Renal cortex interstitium (tissue), 11 donors: ENCODE results near the gene MSH3. TPM values are rescaled to one million over a fixed set of nuclear protein-coding genes. Genes with fewer than 3 reads are reported as not detected.
"Not testable (repeated sequence)": the region's sequence is repeated elsewhere in the genome, so short reads cannot be mapped to it uniquely, and the experiment has no call there.

ENCODE experiments used
- DNase-seq, 11 donors: peaks; one replicate each; pipeline ENCODE4 v3.0.0-alpha.2; 2013; ENCODE audit warnings: low read depth in 9 of 11, low spot score in 4 of 11; ENCODE audit errors: extremely low read depth in 1 of 11
- polyA plus RNA-seq, 3 donors: library from polyadenylated mRNA; unstranded; fragments of 120-200 nt; gene quantifications; one replicate each; pipeline ENCODE4 v1.2.1, GENCODE V29; 2013; ENCODE audit not compliant: insufficient read length in 3 of 3

MSH3 gene
- polyA plus RNA-seq, 3 donors: 21.5 to 25.7 (median 23.8) TPM

GRCh38 chr5:80864706-80865435 is 210.4 kb downstream of the MSH3 start:
- no peak for DNase-seq

DNA sequence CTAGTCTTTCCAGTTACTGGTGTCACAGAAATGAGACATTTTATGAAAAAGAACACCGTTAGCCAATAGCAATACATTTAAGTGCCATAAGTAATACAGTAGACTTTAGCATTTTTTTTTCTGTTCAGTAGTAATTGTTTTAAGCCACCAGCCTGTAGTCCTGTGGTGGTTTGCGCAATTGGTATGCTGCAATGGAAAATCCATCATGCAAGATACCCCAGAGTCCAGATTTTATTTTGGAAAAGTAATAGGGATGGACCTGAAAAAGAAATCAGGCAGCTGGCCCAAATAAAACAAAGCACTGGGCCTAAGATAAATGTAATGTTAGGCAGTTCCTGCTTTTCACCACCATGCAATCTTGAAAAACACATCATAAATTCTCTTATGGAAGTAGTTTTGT is 211.1 kb downstream of the MSH3 start:
- no peak for DNase-seq

DNA sequence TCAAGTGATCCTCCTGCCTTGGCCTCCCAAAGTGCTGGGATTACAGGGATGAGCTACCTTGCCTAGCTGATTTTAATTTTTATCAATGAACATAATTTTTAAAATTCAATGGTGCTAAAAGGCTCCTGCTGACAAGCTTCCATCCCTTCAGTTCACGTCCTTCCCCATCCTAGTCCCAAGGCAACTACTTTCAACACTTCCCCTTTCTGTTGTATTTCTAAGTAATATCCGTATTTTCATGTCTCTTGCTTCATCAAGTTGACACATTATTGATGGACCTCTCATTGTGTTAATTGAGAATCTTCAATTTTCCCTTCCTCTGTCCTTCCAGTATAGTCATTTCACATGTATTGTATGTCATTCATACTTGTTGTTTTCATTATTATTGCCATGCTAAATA is 211.9 kb downstream of the MSH3 start:
- DNase-seq: no peak

DNA sequence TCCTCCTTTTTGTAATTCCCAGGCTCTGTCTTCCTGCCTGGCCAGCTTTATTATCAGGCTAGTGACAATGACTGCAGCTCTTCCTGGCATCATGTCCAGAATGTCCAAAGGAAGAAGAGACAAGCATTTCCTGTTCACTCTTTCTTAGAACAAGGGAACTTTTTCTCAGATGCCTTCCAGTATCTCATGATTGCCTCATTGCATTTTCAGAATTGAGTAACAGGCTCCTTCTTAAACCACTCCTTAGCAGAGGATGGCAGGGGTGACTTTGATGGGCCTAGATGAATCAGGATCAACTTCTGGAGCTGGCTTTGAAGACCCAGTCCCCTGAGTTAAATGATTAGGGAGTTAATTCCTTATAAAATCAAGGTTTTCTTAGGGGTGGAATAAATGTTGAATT is 212.8 kb downstream of the MSH3 start:
- no peak for DNase-seq

DNA sequence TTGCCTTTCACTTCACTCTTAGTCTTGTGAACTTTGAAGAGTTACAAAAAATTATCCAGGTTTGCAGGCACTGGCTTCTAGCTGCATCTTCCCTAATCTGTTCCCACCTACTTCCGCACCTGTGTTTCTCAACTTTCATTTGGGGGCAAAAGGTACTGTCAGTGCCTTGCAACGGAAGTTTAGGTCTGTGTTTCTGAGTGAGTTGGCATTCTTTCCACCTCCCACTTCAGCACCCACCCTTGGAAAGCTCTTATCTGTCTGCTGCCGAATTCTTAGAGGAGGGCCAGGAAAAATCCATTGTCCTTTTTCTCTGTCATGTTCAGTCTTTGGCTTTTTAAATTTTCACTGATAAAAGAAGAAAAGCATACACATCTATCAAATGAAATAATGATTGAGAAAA is 216.0 kb downstream of the MSH3 start:
- no peak for DNase-seq

DNA sequence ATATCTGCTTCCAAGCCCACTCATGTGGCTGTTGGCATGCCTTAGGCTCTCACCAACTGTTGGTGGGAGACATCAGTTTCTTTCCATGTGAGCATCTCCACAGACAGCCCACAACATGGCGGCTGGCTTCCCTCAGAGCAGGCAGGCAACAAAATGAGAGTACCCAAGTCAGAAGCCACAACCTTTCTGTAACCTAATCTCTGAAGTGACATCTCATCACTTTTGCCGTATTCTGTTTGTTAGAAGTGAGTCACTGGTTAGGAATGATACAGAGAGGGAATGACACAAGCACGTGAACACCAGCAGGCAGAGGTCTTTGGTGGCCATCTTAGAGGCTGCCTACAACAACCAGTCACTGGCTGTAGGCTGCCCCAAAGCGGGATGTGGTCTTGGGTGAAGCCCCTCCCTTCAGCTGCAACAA is 217.1 kb downstream of the MSH3 start:
- DNase-seq: no peak

GRCh38 chr5:80874162-80874561 is 219.7 kb downstream of the MSH3 start:
- DNase-seq: no peak

DNA sequence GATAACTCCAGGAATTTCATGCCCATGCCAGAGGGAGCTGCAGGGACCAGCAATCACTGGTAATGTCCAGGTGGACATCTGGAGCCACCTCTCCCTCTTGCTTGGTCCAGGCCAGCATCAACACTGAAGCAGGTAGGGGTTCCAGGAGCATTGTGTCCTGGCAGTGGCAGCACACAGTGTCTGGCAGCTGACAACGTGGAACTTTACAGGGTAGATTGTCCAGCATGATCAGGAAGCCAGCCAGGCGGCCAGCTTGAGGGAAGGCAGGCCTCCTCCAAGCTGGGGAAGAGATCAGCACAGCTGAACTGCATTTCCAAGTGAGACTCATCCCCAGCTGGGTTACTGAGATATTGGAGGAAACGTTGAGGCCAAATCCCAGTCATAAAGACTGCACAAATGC is 223.1 kb downstream of the MSH3 start:
- no peak for DNase-seq

- DNase-seq: no peak
Measured at GRCh38 chr5:80881726-80882125, 227.3 kb downstream of the MSH3 start.

DNA sequence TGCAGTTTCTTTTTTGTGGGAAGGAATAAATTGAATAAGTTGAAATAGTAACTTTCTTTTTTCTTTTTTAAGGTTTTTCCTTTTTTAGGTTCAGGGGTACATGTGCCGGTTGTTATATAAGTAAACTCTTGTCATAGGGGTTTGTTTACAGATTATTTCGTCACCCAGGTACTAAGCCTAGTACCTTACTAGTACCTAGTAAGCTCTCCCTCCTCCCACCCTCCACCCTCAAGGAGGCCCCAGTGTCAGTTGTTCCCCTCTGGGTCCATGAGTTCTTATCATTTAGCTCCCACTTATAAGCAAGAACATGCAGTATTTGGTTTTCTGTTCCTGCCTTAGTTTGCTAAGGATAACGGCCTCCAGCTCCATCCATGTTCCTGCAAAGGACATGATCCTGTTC is 228.9 kb downstream of the MSH3 start:
- not testable (repeated sequence) for DNase-seq

- no peak for DNase-seq
Measured at GRCh38 chr5:80884086-80884813, 229.8 kb downstream of the MSH3 start.

DNA sequence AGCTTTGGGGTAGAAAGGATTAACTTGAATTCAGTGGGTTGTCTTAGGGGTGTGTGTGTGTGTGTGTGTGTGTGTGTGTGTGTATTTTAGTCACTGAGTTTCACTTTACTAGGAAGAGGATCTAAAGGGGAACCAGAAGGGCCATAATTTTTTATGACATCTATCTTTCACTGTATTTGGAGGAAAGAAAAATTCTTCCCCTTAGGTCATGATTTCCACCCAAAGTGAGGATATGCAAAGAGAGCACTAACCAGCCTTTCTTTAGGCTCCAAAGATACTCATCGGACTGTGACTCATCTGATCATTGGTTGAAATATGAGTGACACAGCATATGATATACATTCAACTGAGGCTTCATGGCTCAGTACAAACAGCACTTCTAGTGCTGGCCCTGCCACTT is 230.5 kb downstream of the MSH3 start:
- DNase-seq: no peak

DNA sequence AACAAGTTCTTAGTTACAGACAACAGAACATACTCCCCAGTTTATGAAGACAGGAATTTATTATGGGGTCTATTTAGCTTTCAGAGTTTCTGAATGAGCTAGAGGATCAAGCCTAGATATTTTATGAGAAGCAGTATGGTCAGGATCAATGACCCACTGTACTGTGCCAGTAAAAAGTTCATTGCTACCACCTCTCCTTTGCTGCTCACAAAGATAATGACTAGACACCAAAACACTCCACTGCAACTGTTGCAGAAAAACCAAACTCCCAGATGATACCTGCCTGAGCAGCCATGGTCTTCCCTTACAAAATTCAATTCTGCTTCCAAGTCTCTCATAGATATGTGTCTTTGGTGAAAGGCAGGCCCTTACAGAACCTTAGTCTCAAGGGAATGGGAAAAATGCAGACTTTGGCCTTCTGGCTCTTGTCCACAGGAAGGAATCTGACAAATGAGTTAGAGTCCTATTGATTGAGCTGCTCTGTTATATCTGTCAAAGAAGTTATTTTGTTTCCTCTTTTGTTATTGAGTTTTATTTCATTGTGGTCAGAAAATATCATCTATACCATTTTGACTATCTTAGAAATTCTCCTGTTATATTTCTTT is 231.0 kb downstream of the MSH3 start:
- peak in 1 of 11 donors; percentile 3 for DNase-seq

GRCh38 chr5:80894083-80894482 is 239.6 kb downstream of the MSH3 start:
- no peak for DNase-seq

- DNase-seq: no peak
Measured at GRCh38 chr5:80895523-80895922, 241.1 kb downstream of the MSH3 start.

GRCh38 chr5:80902624-80903023 is 248.2 kb downstream of the MSH3 start:
- DNase-seq: not testable (repeated sequence)

GRCh38 chr5:80904533-80905187 is 250.2 kb downstream of the MSH3 start:
- DNase-seq: no peak

DNA sequence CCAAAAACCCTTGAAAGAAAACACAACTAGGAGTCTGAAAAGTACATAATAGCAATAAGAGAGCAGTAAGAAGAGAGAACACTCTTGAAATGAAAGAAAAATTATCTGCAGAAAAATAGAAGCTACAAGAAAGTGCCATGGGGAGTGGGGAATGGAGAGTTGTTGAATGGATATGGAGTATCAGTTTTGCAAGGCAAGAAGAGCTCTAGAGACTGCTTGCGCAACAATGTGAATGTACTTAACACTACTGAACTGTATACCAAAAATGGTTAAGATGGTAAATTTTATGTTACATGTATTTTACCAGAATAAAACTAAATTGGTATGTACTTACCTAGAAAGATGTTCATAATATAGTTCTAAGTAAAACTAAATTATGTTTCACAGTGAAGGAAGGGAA is 251.0 kb downstream of the MSH3 start:
- no peak for DNase-seq

DNA sequence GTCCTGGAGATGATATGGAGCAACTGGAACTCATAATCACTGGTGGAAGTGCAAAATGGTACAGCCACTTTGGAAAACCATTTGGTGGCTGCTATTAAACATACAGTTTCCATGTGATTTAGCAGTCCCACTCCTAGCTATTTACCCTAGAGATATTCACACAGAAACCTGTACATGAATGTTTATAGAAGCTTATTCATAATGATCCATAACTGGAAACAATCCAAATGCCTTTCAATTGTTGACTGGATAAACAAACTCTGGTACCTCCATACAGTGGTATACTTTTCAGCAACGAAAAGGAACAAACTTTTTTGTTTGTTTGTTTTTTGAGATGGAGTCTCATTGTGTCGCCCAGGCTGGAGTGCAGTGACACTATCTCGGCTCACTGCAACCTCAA is 258.0 kb downstream of the MSH3 start:
- DNase-seq: no peak

GRCh38 chr5:80915716-80916115 is 261.3 kb downstream of the MSH3 start:
- no peak for DNase-seq
